A673 (cell line): ENCODE data around the gene C16orf96. TPM values are rescaled to one million over a fixed set of nuclear protein-coding genes. Genes with fewer than 3 reads are reported as not detected.

Source experiments
- BruUV-seq: library from RNA; stranded (reverse); fragments of 400-500 nt; replicated peaks from 2 replicates; lab custom pipeline; 2021; lab: Mats Ljungman, UMichigan
- CTCF ChIA-PET: fragments of 300-600 bp; sonication (Branson Sonifier 250); formaldehyde crosslinking; loops from one replicate; lab custom pipeline; 2022; ENCODE audit warnings: antibody characterized with exemption; lab: Charles Lee
- POLR2A ChIA-PET: fragments of 300-600 bp; sonication (Branson Sonifier 250); formaldehyde crosslinking; loops from one replicate; lab custom pipeline; 2022; ENCODE audit warnings: antibody characterized with exemption; ENCODE audit not compliant: low non-redundant PET; lab: Charles Lee
- DNase-seq: peaks from one replicate; pipeline ENCODE4 v3.0.0-alpha.2; 2015; ENCODE audit warnings: low spot score
- H3K27ac ChIP-seq: fragments of 200-600 bp; sonication (generic); 2 replicates; pipeline ENCODE4 v1.5.1; 2016; ENCODE audit warnings: mixed run types, low read depth, mild to moderate bottlenecking, mixed read lengths, antibody characterized with exemption, low read length; ENCODE audit not compliant: poor library complexity, severe bottlenecking
- H3K27me3 ChIP-seq: fragments of 200-600 bp; sonication (generic); replicated peaks from 2 replicates; pipeline ENCODE4 v1.6.1; 2017; ENCODE audit warnings: mixed run types, low read depth, mild to moderate bottlenecking, mixed read lengths, antibody characterized with exemption, low read length; ENCODE audit not compliant: insufficient read depth, poor library complexity
- H3K36me3 ChIP-seq: fragments of 200-600 bp; sonication (generic); 2 replicates; pipeline ENCODE4 v1.6.1; 2016; ENCODE audit warnings: mixed run types, mild to moderate bottlenecking, mixed read lengths, antibody characterized with exemption, low read length; ENCODE audit not compliant: insufficient read depth, poor library complexity, severe bottlenecking
- H3K4me1 ChIP-seq: fragments of 200-600 bp; sonication (generic); 2 replicates; pipeline ENCODE4 v1.6.1; 2017; ENCODE audit warnings: mixed run types, mild to moderate bottlenecking, mixed read lengths, antibody characterized with exemption, low read length; ENCODE audit not compliant: insufficient read depth, poor library complexity, severe bottlenecking
- H3K4me3 ChIP-seq: fragments of 200-600 bp; sonication (generic); 2 replicates; pipeline ENCODE4 v1.5.1; 2016; ENCODE audit warnings: low read depth, mixed run types, mild to moderate bottlenecking, mixed read lengths, low read length; ENCODE audit not compliant: poor library complexity, severe bottlenecking
- H3K9me3 ChIP-seq: fragments of 200-600 bp; sonication (generic); 2 replicates; pipeline ENCODE4 v1.6.1; 2016; ENCODE audit warnings: mixed run types, low read depth, mild to moderate bottlenecking, mixed read lengths, antibody characterized with exemption, low read length; ENCODE audit not compliant: poor library complexity, severe bottlenecking
- CTCF ChIP-seq: fragments of 300-800, 200-600 bp; sonication (generic); conservative IDR thresholded peaks from 2 replicates; pipeline ENCODE4 v1.5.1; 2017; ENCODE audit warnings: low read depth, mild to moderate bottlenecking, antibody characterized with exemption, low read length, moderate library complexity, mixed read lengths
- EZH2 ChIP-seq: fragments of 200-600 bp; sonication (generic); IDR thresholded peaks from 2 replicates; pipeline ENCODE4 v1.6.1; 2017; ENCODE audit warnings: borderline replicate concordance, low read depth, mild to moderate bottlenecking, mixed read lengths, antibody characterized with exemption, low read length; ENCODE audit not compliant: poor library complexity, severe bottlenecking
- intact Hi-C: fragments of 100-400 bp; cut with micrococcal nuclease; formaldehyde crosslinking; loops from one replicate; pipeline ENCODE4 v1.10.0; 2022; ENCODE audit not compliant: unreplicated experiment
- total RNA-seq: library from RNA; stranded (reverse); gene quantifications from 2 replicates; pipeline ENCODE4 v1.2.3, GENCODE V29; 2021

The C16orf96 gene
- total RNA-seq, 1 experiment from 2014 or later, result not detected

GRCh38 chr16:4599545-4599944, 43.4 kb downstream of the C16orf96 start:
- POLR2A ChIA-PET, result no interaction called here
- Histone ChIP-seq H3K4me1 (no peaks in the 10 kb centered on the region), H3K27ac (no peak overlapping the region), H3K36me3 (no peaks in the 10 kb centered on the region), H3K4me3 (no peak overlapping the region), H3K9me3 (no peaks in the 10 kb centered on the region), H3K27me3 (no peaks in the 10 kb centered on the region)
- intact Hi-C loops, result no loop called here
- CTCF ChIA-PET, result interaction anchor here (1.2 kb wide), 1 partner anchor 25 kb away, joined by 3 read pairs; the partner anchor contains the start of gene MGRN1
- BruUV-seq, result no TSS peak
- TF ChIP-seq CTCF (no peak), EZH2 (no peak)
- DNase-seq, result no peak

- no peak overlapping the region for H3K27ac ChIP-seq
- no peaks in the 10 kb centered on the region for H3K27me3 ChIP-seq
- H3K4me3 ChIP-seq, result no peak overlapping the region
- intact Hi-C loops, result no loop called here
- DNase-seq, result no peak
- TF ChIP-seq CTCF (no peak), EZH2 (no peak)
- H3K9me3 ChIP-seq, result no peaks in the 10 kb centered on the region
- ChIA-PET POLR2A (no interaction called here), CTCF (no interaction called here)
- no TSS peak for BruUV-seq
- H3K4me1 ChIP-seq, result no peaks in the 10 kb centered on the region
- no peaks in the 10 kb centered on the region for H3K36me3 ChIP-seq
Observed at GRCh38 chr16:4601036-4601863, 45.1 kb downstream of the C16orf96 start.

GRCh38 chr16:4601864-4602186, 45.7 kb downstream of the C16orf96 start:
- DNase-seq, result no peak
- Histone ChIP-seq H3K27ac (no peak overlapping the region), H3K4me3 (no peak overlapping the region), H3K36me3 (no peaks in the 10 kb centered on the region), H3K9me3 (no peaks in the 10 kb centered on the region), H3K27me3 (no peaks in the 10 kb centered on the region), H3K4me1 (no peaks in the 10 kb centered on the region)
- no peak for TF ChIP-seq CTCF
- TF ChIP-seq EZH2, result no peak
- ChIA-PET CTCF (no interaction called here), POLR2A (no interaction called here)
- intact Hi-C loops, result no loop called here
- no TSS peak for BruUV-seq
